HG03103 (cell line): ENCODE results near the gene MYH7.

Experiments
- ATAC-seq: cut with Tn5 transposase; IDR thresholded peaks from one replicate; pipeline ENCODE4 v1.9.1; 2021; ENCODE audit warnings: low read depth; ENCODE audit not compliant: unreplicated experiment

The MYH7 gene

GRCh38 chr14:23375527-23376251 lies 59.8 kb downstream of the MYH7 start:
- no peak for ATAC-seq

- no peak for ATAC-seq
Measured at GRCh38 chr14:23373041-23373440, 62.4 kb downstream of the MYH7 start.

GRCh38 chr14:23372509-23372908 lies 63.0 kb downstream of the MYH7 start, which contains the start of gene IL25:
Gene IL25, plus strand, starts transcription at chr14:23372809.
- ATAC-seq: no peak

DNA sequence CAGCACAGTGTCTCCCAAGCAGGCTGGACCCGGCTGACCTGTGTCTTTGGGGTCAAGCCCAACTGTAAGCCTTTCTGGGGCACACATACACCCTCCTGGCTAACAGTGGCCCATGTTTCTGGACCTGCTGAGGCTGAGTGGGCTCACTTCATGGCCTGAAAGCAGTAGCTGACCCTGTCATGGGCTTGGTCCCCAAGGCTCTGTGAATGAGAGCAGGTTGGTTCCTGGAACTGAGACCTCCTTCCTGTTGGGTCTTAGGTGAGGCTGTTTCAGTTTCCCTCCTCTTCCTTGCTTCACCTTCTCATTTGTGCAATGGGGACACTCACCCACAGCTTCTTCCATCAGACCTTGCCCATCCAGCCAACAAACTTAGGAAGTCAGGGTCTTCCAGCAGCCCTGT lies 63.6 kb downstream of the MYH7 start:
- ATAC-seq: no peak

GRCh38 chr14:23370221-23370620 lies 65.2 kb downstream of the MYH7 start:
- ATAC-seq: no peak

DNA sequence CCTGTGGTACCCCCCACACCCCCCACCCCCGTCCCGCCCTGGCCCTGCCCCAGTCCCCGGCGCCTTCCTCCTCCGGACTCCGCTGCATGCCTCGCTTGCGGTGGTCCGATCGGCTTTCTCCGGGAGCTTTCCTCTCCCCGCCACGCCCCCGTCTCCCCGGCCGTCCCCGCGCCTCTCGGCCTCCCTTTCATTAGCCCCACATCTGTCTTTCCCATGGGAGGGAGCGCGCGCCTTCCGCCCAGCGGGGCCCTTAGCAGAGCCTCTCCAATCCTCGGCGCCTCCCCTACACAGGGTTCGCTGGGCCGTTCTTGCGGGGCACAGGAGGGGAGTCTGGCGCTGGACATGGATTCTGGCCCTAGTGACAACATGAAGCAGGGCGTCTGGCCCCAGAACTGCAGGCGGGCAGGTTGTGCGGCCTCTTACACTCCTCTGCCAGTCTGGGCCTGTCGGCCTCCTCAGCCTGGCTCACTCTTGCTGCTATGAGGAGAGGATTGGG lies 69.0 kb downstream of the MYH7 start:
- ATAC-seq: no peak

DNA sequence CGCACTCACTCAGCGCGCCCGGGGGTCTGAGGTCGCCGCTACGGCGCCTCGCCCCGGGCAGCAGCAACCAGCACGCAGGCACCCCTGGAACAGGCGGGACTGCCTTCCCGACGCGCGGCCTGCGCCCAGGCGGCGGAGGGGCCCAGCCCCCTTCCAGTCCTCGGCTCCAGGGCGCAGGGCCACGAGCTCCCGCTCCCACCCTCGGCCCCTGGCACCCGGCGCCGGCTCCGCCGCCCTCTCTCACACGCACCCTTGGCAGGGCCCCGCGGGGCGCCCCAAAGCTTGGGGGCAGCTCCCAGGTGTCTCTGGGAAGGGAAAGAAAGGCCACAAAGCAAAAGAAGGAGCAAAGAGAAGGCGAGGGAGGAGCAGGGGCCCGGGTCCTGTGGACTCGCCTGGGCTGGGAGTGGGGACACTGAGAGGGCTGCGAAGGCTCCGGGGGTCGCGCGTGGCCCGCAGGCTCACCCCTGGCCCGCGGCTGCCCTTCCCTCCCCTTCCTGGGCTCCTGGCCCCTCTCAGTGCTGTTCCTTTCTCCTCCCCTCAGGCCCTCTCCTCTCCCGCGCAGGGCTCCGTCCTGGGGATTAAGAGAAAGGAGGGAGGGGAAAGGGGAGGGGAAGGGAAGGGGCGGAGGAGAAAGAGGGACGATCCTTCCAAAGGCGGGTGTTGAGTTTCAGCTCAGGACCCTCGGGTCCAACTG lies 69.6 kb downstream of the MYH7 start:
- no peak for ATAC-seq

- no peak for ATAC-seq
Measured at GRCh38 chr14:23365036-23365731, 70.3 kb downstream of the MYH7 start, which contains the start of gene EFS. Gene EFS, minus strand, starts transcription at chr14:23365172. Its CDS starts 147 bp downstream, at chr14:23365025.

- ATAC-seq: no peak
Measured at GRCh38 chr14:23364164-23365035, 71.1 kb downstream of the MYH7 start.
